Transverse colon (tissue), 4 donors: ENCODE data around the gene ERCC6L2. TPM values are rescaled to one million over a fixed set of nuclear protein-coding genes. Genes with fewer than 3 reads are reported as not detected.

ENCODE experiments used
- DNase-seq: peaks from one replicate; pipeline ENCODE4 v3.0.0-alpha.2; 2019
- H3K27ac ChIP-seq, 4 donors: fragments of 200-600 bp; sonication (generic); 2 replicates each; pipeline ENCODE4 v1.5.1; 2016 to 2018; ENCODE audit warnings: inconsistent platforms in 4 of 4
- H3K27me3 ChIP-seq: fragments of 200-600 bp; sonication (generic); 2 replicates; pipeline ENCODE4 v1.5.1; 2017; ENCODE audit warnings: inconsistent platforms
- H3K36me3 ChIP-seq, 4 donors: fragments of 200-600 bp; sonication (generic); 2 replicates each; pipeline ENCODE4 v1.5.1; 2017 to 2019; ENCODE audit warnings: inconsistent platforms in 4 of 4
- H3K4me1 ChIP-seq, 4 donors: fragments of 200-600 bp; sonication (generic); 2 replicates each; pipeline ENCODE4 v1.5.1; 2017 to 2020; ENCODE audit warnings: inconsistent platforms in 4 of 4
- H3K4me3 ChIP-seq, 4 donors: fragments of 200-600 bp; sonication (generic); 1 replicate in 1 of 4; 2 replicates in 3 of 4; pipeline versions ENCODE4 v1.5.1 to v1.6.1; 2017 to 2019; ENCODE audit warnings: inconsistent platforms in 4 of 4
- H3K9me3 ChIP-seq, 2 donors: fragments of 200-600 bp; sonication (generic); 2 replicates each; pipeline ENCODE4 v1.5.1; 2017 to 2019; ENCODE audit warnings: inconsistent platforms in 2 of 2
- EP300 ChIP-seq: sonication (generic); formaldehyde crosslinking; IDR thresholded peaks from one replicate; pipeline ENCODE4 v1.6.1; 2017; ENCODE audit warnings: antibody characterized with exemption, low read depth
- POLR2A ChIP-seq: fragments of 450-650 bp; IDR thresholded peaks from one replicate; pipeline ENCODE4 v1.6.1; 2016; ENCODE audit warnings: antibody characterized with exemption, mild to moderate bottlenecking, moderate library complexity
- POLR2AphosphoS5 ChIP-seq, 3 donors: sonication (generic); formaldehyde crosslinking; IDR thresholded peaks; one replicate each; pipeline ENCODE4 v1.6.1; 2016; ENCODE audit warnings: antibody characterized with exemption in 3 of 3
- WGBS, 2 donors: methylation state at CpG; one replicate each; pipeline ENCODE4 v1.1.5; 2018; ENCODE audit warnings: low coverage in 1 of 2; 5-methylcytosine and 5-hydroxymethylcytosine counted together
- in situ Hi-C, 4 donors: fragments of 200-750 bp; cut with MboI; loops; one replicate each; pipeline versions ENCODE4 v1.15.0 to v1.15.1; 2017; ENCODE audit warnings: low sequenced_read_pairs in 3 of 4, low pct_ligation_motif_present in 1 of 4, low pct_unique_long_range_greater_than_20kb in 1 of 4
- intact Hi-C: fragments of 100-400 bp; cut with DNase I; formaldehyde crosslinking; loops from one replicate; pipeline ENCODE4 v1.15.1; 2023; ENCODE audit warnings: low total_unique reads
- total RNA-seq, 4 donors: library from RNA; depleted of rRNA; stranded (reverse); fragments of >200 nt; gene quantifications; one replicate each; pipeline ENCODE4 v1.1.0, GENCODE V29; 2016
- TF ChIP-seq, protein P1 (sequence below), 5 experiments: fragments of 200-600 bp in 3 of 5; fragments of 450-650 bp in 2 of 5; sonication (generic) in 3 of 5; IDR thresholded peaks; 1 replicate in 2 of 5; 2 replicates in 3 of 5; pipeline ENCODE4 v1.5.1; 2016 to 2017; ENCODE audit warnings: antibody characterized with exemption in 5 of 5, inconsistent platforms in 3 of 5, mild to moderate bottlenecking in 2 of 5, moderate library complexity in 1 of 5

Gene ERCC6L2
- total RNA-seq, 4 donors from 2014 or later = 62.7 to 84.6 (median 77.3) TPM

DNA sequence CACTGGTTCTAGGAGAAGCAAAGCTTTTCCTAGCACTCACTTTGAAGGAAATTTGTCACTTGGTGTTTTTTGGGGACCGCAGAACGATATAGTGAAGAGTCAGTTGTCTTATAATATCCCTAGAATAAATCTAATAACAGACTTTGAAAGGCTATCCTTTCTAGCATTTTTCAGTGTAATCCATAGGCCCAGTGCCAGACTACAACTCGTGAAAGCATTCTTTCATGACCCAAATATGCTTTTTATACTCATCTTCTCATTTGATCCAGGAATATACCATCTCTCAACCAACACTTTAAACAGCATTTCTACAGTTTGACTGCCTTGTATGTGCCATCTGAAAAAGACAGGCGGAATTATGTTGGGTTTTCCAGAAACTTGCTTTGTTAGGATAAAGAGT lies 104.0 kb downstream of the ERCC6L2 start:
- Histone ChIP-seq H3K9me3 (no peaks in the 10 kb centered on the region), H3K27ac (no peak overlapping the region), H3K4me1 (peaks cover 0 to 18% (median 3%) of the 10 kb centered on the region in 4 donors), H3K36me3 (peaks cover 0 to 11% (median 2%) of the 10 kb centered on the region in 4 donors), H3K4me3 (no peak overlapping the region), H3K27me3 (no peaks in the 10 kb centered on the region)
- TF ChIP-seq, protein P1, sequence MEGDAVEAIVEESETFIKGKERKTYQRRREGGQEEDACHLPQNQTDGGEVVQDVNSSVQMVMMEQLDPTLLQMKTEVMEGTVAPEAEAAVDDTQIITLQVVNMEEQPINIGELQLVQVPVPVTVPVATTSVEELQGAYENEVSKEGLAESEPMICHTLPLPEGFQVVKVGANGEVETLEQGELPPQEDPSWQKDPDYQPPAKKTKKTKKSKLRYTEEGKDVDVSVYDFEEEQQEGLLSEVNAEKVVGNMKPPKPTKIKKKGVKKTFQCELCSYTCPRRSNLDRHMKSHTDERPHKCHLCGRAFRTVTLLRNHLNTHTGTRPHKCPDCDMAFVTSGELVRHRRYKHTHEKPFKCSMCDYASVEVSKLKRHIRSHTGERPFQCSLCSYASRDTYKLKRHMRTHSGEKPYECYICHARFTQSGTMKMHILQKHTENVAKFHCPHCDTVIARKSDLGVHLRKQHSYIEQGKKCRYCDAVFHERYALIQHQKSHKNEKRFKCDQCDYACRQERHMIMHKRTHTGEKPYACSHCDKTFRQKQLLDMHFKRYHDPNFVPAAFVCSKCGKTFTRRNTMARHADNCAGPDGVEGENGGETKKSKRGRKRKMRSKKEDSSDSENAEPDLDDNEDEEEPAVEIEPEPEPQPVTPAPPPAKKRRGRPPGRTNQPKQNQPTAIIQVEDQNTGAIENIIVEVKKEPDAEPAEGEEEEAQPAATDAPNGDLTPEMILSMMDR (IDR thresholded peaks at IDR 0.05) = no peak
- TF ChIP-seq EP300 (no peak), POLR2AphosphoS5 (IDR thresholded peaks at IDR 0.05) (no peak), POLR2A (no peak)
- DNase-seq = no peak
- WGBS, 2 donors = 87 to 93% methylated on average over 4 of the region's 4 CpGs
- in situ Hi-C loops = no loop called here
- intact Hi-C loops = no loop called here

DNA sequence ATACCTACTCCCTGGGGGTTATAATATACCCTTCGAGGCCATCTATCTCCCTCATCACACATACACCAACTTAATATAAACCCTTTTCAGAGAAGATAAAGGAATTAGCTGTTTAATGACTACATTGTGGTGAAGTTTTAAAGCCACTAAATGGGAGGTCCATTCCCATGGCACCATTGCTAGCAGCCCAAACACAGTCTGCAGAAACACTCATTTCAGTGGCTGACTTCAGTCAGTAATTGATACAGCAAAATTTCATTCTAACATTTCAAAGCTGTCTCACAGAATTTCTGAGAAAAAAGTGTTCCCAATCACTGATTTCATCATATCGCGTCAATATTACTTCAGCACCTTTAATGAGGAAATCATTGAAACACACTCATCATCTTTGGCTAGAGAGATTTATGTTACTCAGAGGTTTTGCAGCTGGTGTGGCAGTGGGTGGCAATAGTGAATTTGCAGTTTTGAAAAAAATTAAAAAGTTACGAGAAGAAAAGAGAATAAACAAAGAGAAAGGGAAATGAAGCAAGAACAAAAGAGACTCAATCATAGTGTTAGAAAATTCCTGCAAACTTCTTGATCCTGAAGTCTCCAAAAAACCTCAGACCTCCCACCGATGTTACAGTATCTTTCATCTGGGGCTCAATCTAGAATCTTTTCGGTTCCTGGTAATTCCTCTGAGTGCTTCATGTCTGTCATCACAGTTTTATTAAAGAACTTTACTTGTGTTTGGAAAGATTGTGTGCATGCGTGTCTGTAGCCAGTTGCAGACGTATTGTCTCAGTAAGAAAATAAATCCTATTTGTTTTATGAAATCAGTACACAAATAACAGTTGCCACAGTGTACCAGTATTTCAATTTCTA lies 105.0 kb downstream of the ERCC6L2 start:
- Histone ChIP-seq H3K36me3 (peaks cover 0 to 11% (median 5%) of the 10 kb centered on the region in 4 donors), H3K4me3 (no peak overlapping the region), H3K9me3 (no peaks in the 10 kb centered on the region), H3K27ac (no peak overlapping the region), H3K4me1 (peaks cover 0 to 18% (median 3%) of the 10 kb centered on the region in 4 donors), H3K27me3 (no peaks in the 10 kb centered on the region)
- 80 to 84% methylated on average over 7 to 8 of the region's 8 CpGs for WGBS, 2 donors
- DNase-seq = no peak
- intact Hi-C loops (no loop called here), in situ Hi-C loops (no loop called here)
- TF ChIP-seq POLR2A (no peak), EP300 (no peak), POLR2AphosphoS5 (IDR thresholded peaks at IDR 0.05) (no peak)
- TF ChIP-seq, protein P1 (IDR thresholded peaks at IDR 0.05) = no peak

DNA sequence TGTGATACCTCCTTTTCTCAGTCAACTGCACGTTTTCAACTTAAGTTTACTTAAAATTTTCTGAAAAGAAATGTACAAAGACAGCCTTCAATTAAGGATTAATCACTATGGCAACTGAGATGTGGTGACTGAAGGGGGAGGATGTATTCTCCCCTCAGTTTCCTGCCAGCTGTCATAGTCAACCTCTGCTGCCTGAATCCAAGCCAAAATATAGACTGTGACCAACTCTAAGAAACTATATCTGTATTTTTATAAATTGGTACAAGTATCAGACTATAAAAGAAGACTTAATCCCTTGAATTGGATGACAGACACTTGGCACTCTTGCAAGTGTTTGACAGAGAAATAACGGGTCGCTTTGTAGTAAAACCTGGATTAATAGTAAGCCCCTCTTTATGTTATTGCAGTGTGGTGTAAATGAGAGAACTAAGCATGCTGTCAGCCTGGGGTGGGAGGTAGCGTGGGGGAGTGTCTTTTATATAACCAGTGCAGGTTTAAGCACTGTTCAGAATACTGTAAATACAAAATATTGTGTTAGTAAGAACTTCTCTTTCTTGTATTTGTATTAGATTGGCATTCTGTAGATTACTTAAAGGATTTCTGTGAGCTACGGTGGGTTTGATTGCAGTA lies 106.4 kb downstream of the ERCC6L2 start:
- H3K36me3 ChIP-seq = peaks cover 0 to 11% (median 5%) of the 10 kb centered on the region in 4 donors
- H3K27ac ChIP-seq = no peak overlapping the region
- intact Hi-C loops = no loop called here
- no peaks in the 10 kb centered on the region for H3K27me3 ChIP-seq
- H3K4me1 ChIP-seq = peaks cover 0 to 13% (median 3%) of the 10 kb centered on the region in 4 donors
- H3K4me3 ChIP-seq = no peak overlapping the region
- DNase-seq = no peak
- no peak for TF ChIP-seq EP300
- TF ChIP-seq POLR2AphosphoS5 (IDR thresholded peaks at IDR 0.05) = no peak
- TF ChIP-seq POLR2A = no peak
- TF ChIP-seq, protein P1 (IDR thresholded peaks at IDR 0.05) = no peak
- in situ Hi-C loops = no loop called here
- H3K9me3 ChIP-seq = no peaks in the 10 kb centered on the region
- WGBS, 2 donors = 56 to 63% methylated on average over 5 of the region's 5 CpGs

DNA sequence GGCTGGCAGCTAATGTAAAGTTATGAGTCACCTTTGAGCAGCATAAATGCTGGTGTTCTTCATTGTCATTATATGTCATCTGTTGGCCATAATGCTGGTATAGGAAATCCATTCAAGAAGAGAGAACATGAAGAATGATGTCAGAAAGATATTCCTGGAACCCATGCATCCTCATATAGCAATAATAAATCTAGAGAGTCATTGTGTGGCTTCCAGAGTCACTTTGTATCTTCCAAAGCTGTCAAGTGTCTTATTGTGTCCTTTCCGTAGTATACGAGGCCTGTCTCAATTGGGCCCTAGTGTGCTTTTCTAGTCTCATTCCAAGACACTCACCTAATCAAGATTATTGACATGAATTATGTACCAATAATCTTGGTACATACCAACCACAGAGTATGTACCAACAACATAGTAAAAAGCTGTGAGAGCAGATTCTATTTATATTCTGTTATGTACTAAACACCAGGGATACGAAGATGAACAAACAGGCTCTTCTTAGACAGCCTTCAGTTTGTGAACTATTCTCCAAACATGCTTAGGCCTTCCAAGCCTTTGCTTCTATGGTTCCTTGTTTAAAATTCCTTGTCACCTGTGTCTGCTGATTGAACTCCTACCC lies 110.1 kb downstream of the ERCC6L2 start:
- intact Hi-C loops (no loop called here), in situ Hi-C loops (no loop called here)
- TF ChIP-seq EP300 (no peak), POLR2A (no peak), POLR2AphosphoS5 (IDR thresholded peaks at IDR 0.05) (no peak)
- TF ChIP-seq, protein P1 (IDR thresholded peaks at IDR 0.05) = no peak
- 91 to 100% methylated on average over 3 of the region's 3 CpGs for WGBS, 2 donors
- peaks cover 0 to 11% (median 0%) of the 10 kb centered on the region in 4 donors for H3K36me3 ChIP-seq
- no peaks in the 10 kb centered on the region for H3K9me3 ChIP-seq
- DNase-seq = no peak
- H3K4me3 ChIP-seq = no peak overlapping the region
- no peaks in the 10 kb centered on the region for H3K27me3 ChIP-seq
- H3K4me1 ChIP-seq = peaks cover 0 to 6% (median 0%) of the 10 kb centered on the region in 4 donors
- no peak overlapping the region for H3K27ac ChIP-seq
